ENCODE results near the gene EPHA8.

EPHA8 gene

DNA sequence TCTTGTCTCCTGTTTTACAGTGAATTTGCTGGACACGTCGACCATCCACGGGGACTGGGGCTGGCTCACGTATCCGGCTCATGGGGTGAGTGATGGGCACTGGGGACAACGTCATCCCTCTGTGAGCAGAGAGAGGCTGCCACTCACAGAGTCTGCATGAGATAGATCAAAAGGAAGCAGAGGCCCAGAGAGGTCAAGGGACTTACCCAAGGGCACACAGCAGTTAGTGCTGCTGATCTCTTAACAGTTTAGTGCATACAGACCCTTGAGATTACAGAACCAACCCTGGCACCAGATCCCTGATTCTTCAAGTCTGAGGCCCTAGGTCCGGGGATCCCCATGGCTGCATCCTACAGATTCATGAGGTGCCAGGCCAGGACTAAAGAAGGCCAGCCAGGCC lies 6.0 kb downstream of the EPHA8 start:
- no peak for DNase-seq

GRCh38 chr1:22570140-22570909 lies 7.0 kb downstream of the EPHA8 start:
- no peak for DNase-seq

DNA sequence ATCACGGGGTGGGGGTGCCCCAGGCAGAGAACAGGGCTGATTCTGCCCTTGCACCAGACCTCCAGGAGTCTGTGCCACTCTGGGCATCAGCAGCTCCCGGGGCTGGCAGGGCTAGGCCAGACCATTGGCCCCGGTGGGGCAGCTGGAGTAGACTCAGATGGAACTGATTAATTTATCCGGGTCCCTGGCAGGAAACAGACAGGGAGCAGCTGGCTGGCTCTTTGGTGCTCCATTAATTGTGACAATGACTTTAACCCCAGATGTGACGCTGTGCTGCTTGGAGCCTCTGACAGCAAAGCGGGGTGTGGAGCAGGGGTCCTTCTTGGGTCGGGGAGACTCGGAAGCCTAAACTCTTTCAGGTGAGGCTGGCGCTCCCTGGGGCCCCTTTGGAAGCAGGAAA lies 9.5 kb downstream of the EPHA8 start:
- DNase-seq, result no peak

GRCh38 chr1:22573237-22573636 lies 9.9 kb downstream of the EPHA8 start:
- no peak for DNase-seq

DNA sequence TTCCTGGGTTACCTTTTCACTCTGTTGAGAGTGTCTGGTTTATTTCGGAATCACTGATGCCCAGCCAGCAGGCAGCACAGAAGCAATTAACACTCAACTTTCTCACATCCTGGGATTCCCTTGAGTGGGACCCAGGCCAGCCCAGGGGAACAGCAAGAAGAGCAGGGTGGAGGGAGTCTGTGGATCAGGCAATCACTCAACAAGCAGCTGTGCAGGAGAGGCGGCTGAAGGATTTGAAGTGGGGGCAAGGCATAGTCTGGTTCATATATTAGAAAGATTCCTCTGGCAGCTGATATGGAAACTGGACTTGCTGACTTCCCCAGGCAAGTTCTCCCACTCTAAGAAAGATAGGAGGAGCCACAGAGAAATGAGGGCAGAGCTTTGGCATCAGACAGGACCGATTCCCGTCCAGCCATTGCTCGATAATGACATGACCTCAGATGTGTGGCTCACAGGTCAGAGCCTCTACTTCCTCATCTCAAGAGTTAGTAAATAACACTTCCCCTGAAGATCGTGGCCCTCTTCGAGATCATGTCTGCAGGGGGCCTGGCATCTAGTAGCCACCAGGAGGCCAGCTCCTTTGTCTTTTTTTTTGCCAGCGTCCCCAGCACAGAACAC lies 12.4 kb downstream of the EPHA8 start:
- DNase-seq, result no peak

- DNase-seq, result no peak
These were observed 12.9 kb downstream of the EPHA8 start for GRCh38 chr1:22576150-22576544.

DNA sequence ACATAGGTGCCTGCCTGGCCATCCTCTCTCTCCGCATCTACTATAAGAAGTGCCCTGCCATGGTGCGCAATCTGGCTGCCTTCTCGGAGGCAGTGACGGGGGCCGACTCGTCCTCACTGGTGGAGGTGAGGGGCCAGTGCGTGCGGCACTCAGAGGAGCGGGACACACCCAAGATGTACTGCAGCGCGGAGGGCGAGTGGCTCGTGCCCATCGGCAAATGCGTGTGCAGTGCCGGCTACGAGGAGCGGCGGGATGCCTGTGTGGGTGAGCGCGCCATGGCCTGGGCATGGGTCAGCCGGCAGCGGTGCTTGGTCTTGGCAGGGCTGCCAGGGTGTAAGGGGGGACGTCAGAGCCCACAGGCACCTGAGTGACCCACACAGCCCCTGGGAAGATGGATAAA lies 13.3 kb downstream of the EPHA8 start:
- DNase-seq, result no peak

GRCh38 chr1:22578732-22579361 lies 15.6 kb downstream of the EPHA8 start:
- DNase-seq, result no peak

GRCh38 chr1:22579541-22580155 lies 16.4 kb downstream of the EPHA8 start:
- DNase-seq, result no peak

- DNase-seq, result peak; percentile 29
These were observed 19.7 kb downstream of the EPHA8 start for GRCh38 chr1:22582661-22583635.

GRCh38 chr1:22584001-22584562 lies 20.8 kb downstream of the EPHA8 start:
- no peak for DNase-seq

DNA sequence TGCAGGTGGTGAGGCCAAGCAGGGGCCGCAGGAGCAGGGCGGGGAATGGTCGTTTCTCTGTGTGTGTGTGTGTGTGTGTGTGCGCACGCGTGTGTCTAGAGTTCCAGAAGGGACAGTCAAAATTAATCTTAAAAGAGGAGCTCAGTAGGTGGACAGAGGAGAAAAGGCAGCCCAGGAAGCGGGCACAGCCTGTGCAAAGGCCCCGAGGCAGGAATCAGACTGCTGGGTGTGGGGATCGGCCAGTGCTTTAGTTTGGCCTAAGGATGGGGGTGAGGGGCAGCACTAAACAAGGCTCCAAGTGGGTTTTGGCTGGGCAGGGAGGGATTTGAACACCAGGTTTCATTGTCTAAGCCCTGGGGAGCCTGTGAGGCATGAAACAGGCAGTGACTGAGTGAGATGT lies 21.7 kb downstream of the EPHA8 start:
- no peak for DNase-seq

DNA sequence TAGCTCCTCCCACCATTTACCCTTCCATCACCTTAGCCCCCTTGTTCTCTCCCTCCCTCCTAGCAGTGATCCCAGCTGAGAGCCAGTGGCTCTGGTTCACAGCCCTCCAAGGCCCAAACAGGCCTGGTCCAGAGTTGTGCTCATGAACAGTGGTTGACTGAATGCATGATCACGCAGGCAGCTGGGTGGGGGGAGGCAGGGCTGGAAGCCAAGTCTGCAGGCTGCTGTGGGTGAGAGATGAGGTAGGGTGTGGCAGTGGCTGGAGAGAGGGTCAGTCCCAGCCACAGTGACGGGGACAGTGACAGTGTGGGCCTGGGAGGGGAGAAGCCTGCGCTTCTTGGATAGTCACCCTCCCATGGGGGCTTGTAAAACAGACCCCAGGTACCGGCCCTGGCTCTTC lies 22.2 kb downstream of the EPHA8 start:
- DNase-seq, result no peak

- no peak for DNase-seq
These were observed 23.3 kb downstream of the EPHA8 start for GRCh38 chr1:22586356-22587130.

GRCh38 chr1:22587247-22587646 lies 24.0 kb downstream of the EPHA8 start:
- DNase-seq, result no peak

GRCh38 chr1:22588899-22589422 lies 25.7 kb downstream of the EPHA8 start:
- no peak for DNase-seq

DNA sequence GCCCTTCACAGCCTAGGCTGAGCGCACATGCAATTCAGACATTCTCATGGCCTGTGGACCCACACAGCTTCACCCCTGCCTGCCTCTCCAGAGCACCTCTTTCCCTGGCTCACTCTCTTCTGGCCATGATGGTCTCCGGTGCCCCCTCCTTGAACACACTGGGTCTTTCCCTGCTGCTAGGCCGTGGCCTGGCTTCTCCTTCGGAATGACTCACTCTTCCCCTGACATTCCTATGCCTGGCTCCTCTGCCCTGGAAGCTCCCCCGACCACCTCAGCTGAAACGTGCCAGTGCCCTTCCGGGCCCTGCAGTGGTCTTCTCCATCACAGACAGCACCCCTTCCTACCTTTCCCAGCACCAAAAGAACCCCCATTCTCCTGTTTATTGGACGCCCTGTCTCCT lies 28.3 kb downstream of the EPHA8 start:
- DNase-seq, result no peak

- DNase-seq, result no peak
These were observed 28.8 kb downstream of the EPHA8 start for GRCh38 chr1:22592051-22592450.

- DNase-seq, result no peak
These were observed 29.9 kb downstream of the EPHA8 start for GRCh38 chr1:22592919-22593790.

GRCh38 chr1:22594396-22594795 lies 31.1 kb downstream of the EPHA8 start:
- DNase-seq, result no peak
